ENCODE measurements around the gene COLGALT1.

Gene COLGALT1

GRCh38 chr19:17625043-17625442, 69.6 kb downstream of the COLGALT1 start:
- no peak for DNase-seq

GRCh38 chr19:17625980-17626379, 70.5 kb downstream of the COLGALT1 start:
- no peak for DNase-seq

GRCh38 chr19:17626456-17627015, 71.1 kb downstream of the COLGALT1 start:
- no peak for DNase-seq

GRCh38 chr19:17627161-17627560, 71.7 kb downstream of the COLGALT1 start:
- no peak for DNase-seq

GRCh38 chr19:17627921-17628320, 72.5 kb downstream of the COLGALT1 start:
- no peak for DNase-seq

- DNase-seq = no peak
These were observed 74.3 kb downstream of the COLGALT1 start for GRCh38 chr19:17629760-17630159.

- no peak for DNase-seq
These were observed 77.1 kb downstream of the COLGALT1 start for GRCh38 chr19:17632577-17632976.
